A549 (cell line): ENCODE data around the gene KMO.

Experiments
- CHD4 ChIP-seq: fragments of 200-600 bp; sonication (generic); IDR thresholded peaks from 2 replicates; pipeline ENCODE4 v1.6.1; 2016; ENCODE audit warnings: antibody characterized with exemption, mild to moderate bottlenecking, borderline replicate concordance
- CTCF ChIP-seq: fragments of >200 bp; sonication (Bioruptor Twin); formaldehyde crosslinking; IDR thresholded peaks from 3 replicates; pipeline ENCODE4 v1.5.1; 2016
- HOXB13 ChIP-seq: fragments of 250-450 bp; sonication (Bioruptor Pico); IDR thresholded peaks from 2 replicates; pipeline ENCODE4 v1.5.0; 2020; ENCODE audit warnings: low read depth, mild to moderate bottlenecking, moderate library complexity
- MAFK ChIP-seq: fragments of 450-650 bp; IDR thresholded peaks from 2 replicates; pipeline ENCODE4 v1.6.1; 2014; ENCODE audit not compliant: partially characterized antibody
- POLR2A ChIP-seq: IDR thresholded peaks from 2 replicates; pipeline ENCODE4 v1.6.1; 2012; ENCODE audit warnings: mild to moderate bottlenecking, low read length
- RCOR1 ChIP-seq: fragments of 150-350 bp; IDR thresholded peaks from 2 replicates; pipeline ENCODE4 v1.6.1; 2014; ENCODE audit warnings: antibody characterized with exemption, low read length, low read depth

GRCh38 chr1:241542199-241542907, 10.2 kb downstream of the KMO start:
- TF ChIP-seq HOXB13 (CRISPR knock-in tag), result no peak
- no peak for TF ChIP-seq RCOR1
- no peak for TF ChIP-seq POLR2A
- TF ChIP-seq CTCF, result no peak
- no peak for TF ChIP-seq CHD4
- TF ChIP-seq MAFK, result no peak
